Measurements from ENCODE around the gene SLC25A23. TPM values are rescaled to one million over a fixed set of nuclear protein-coding genes. Genes with fewer than 3 reads are reported as not detected.

Gene SLC25A23
- total RNA-seq, 1 experiment from 2014 or later: 42.9 TPM

GRCh38 chr19:6446452-6446851 is 13.1 kb downstream of the SLC25A23 start:
- no peak overlapping the region for H2BK15ac ChIP-seq (ENCODE audit: low read depth, low read length)
- H2BK5ac ChIP-seq (ENCODE audit: insufficient read length, low read length): no peak overlapping the region
- H3K4me2 ChIP-seq (ENCODE audit: insufficient read depth, insufficient read length, low read length): no peak overlapping the region
- no peak overlapping the region for H2AFZ ChIP-seq (ENCODE audit: low read length)
- H3K14ac ChIP-seq (ENCODE audit: insufficient read depth, low read length): no peak overlapping the region
- TF ChIP-seq CTCF (conservative IDR thresholded peaks at IDR 0.05): no peak
- H4K20me1 ChIP-seq (ENCODE audit: control insufficient read depth, insufficient read depth, insufficient read length): peaks cover 2% of the 10 kb centered on the region
- no peaks in the 10 kb centered on the region for H3K23me2 ChIP-seq (ENCODE audit: insufficient read length, low read depth, low read length, poor library complexity, severe bottlenecking)
- no peak overlapping the region for H3K27ac ChIP-seq (ENCODE audit: insufficient read length, low read depth, low read length)
- no peak overlapping the region for H2BK20ac ChIP-seq (ENCODE audit: low read depth, low read length, poor library complexity, severe bottlenecking)
- H3K4me1 ChIP-seq (ENCODE audit: insufficient read depth, low read length): no peaks in the 10 kb centered on the region
- no peak for DNase-seq
- Mint-ChIP-seq H3K27me3 (ENCODE audit: low read depth) (no peaks in the 10 kb centered on the region), H3K4me1 (no peaks in the 10 kb centered on the region), H3K27ac (no peak overlapping the region), H3K9me3 (no peaks in the 10 kb centered on the region; a peak in 1 of 5 replicates), H3K36me3 (ENCODE audit: insufficient read depth in 1 of 3, low read depth in 3 of 3) (peaks cover 8 to 25% (median 19%) of the 10 kb centered on the region in 3 experiments; a peak in 6 of 7 replicates), H3K4me3 (no peak overlapping the region)
- H4K5ac ChIP-seq (ENCODE audit: insufficient read length, low read depth, low read length): no peak overlapping the region
- H3K4ac ChIP-seq (ENCODE audit: low read depth, low read length): no peak overlapping the region
- H3K9me3 ChIP-seq (ENCODE audit: control insufficient read depth, low read depth, low read length): no peaks in the 10 kb centered on the region
- H3K27me3 ChIP-seq (ENCODE audit: insufficient read depth, low read length): no peaks in the 10 kb centered on the region
- no peak overlapping the region for H4K91ac ChIP-seq (ENCODE audit: insufficient read length, low read depth, low read length)
- no CpG with 5 or more reads among the region's 3 CpGs for WGBS (ENCODE audit: extremely low coverage, insufficient read length, low lambda C conversion rate)
- H2BK12ac ChIP-seq (ENCODE audit: insufficient read length, low read depth, low read length): no peak overlapping the region
- H2BK120ac ChIP-seq (ENCODE audit: low read depth, low read length, poor library complexity, severe bottlenecking): no peak overlapping the region
- no peak overlapping the region for H4K8ac ChIP-seq (replicated peaks; ENCODE audit: insufficient read length, low read depth, low read length)
- no peaks in the 10 kb centered on the region for H3K79me1 ChIP-seq (ENCODE audit: insufficient read depth, low read depth, low read length, poor library complexity, severe bottlenecking)
- H3K23ac ChIP-seq (ENCODE audit: insufficient read length, low read depth, low read length): no peak overlapping the region
- H2AK5ac ChIP-seq (ENCODE audit: insufficient read length, low read length): no peak overlapping the region
- H3K18ac ChIP-seq (ENCODE audit: insufficient read length, low read depth, low read length): no peak overlapping the region
- no peak overlapping the region for H3K56ac ChIP-seq (ENCODE audit: insufficient read length, low read depth, low read length)
- no peaks in the 10 kb centered on the region for H3K79me2 ChIP-seq (ENCODE audit: insufficient read depth, low read length)
- no peak overlapping the region for H3T11ph ChIP-seq (ENCODE audit: low read length)
- no peak overlapping the region for H3K9ac ChIP-seq (ENCODE audit: extremely low read depth, insufficient read length, low read length)

Measured in H9 (cell line).